GM13977 (cell line): ENCODE data around the gene CSMD2.

Experiments
- DNase-seq: peaks from one replicate; pipeline ENCODE4 v3.0.0; 2012; ENCODE audit warnings: low spot score
- in situ Hi-C: fragments of 300-500 bp; cut with MboI; formaldehyde crosslinking; loops from one replicate; pipeline ENCODE4 v1.12.0; 2022; ENCODE audit warnings: low sequenced_read_pairs, low pct_unique_long_range_greater_than_20kb, mixed read lengths, inconsistent platforms; ENCODE audit not compliant: unreplicated experiment
- TF ChIP-seq, protein P1 (sequence below): IDR thresholded peaks from 2 replicates; pipeline ENCODE4 v1.5.1; 2012; ENCODE audit warnings: mild to moderate bottlenecking, control low read depth; ENCODE audit not compliant: insufficient read depth; ENCODE audit errors: extremely low read depth, missing control alignments

The CSMD2 gene

DNA sequence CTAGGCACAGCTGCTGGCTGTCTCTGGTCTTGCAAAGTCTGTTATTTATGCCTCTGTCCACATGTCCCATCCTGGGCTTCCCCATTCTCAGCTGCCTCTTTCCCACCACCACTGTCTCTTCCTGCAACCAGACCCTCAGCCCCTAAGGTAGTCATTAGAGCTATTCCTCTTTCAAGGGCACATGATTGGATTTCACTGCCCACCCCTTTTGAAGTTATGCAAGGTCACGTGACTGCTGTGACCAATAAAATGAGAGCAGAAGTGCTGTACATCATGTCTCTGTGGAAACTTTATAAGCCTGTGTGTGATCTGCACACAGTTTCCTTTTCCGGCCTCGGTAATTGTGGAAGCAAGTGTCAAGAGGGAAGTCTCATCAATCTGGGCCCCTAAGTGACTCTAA lies 437.7 kb downstream of the CSMD2 start:
- no peak for DNase-seq
- TF ChIP-seq, protein P1, sequence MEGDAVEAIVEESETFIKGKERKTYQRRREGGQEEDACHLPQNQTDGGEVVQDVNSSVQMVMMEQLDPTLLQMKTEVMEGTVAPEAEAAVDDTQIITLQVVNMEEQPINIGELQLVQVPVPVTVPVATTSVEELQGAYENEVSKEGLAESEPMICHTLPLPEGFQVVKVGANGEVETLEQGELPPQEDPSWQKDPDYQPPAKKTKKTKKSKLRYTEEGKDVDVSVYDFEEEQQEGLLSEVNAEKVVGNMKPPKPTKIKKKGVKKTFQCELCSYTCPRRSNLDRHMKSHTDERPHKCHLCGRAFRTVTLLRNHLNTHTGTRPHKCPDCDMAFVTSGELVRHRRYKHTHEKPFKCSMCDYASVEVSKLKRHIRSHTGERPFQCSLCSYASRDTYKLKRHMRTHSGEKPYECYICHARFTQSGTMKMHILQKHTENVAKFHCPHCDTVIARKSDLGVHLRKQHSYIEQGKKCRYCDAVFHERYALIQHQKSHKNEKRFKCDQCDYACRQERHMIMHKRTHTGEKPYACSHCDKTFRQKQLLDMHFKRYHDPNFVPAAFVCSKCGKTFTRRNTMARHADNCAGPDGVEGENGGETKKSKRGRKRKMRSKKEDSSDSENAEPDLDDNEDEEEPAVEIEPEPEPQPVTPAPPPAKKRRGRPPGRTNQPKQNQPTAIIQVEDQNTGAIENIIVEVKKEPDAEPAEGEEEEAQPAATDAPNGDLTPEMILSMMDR: no peak
- in situ Hi-C loops: no loop called here

DNA sequence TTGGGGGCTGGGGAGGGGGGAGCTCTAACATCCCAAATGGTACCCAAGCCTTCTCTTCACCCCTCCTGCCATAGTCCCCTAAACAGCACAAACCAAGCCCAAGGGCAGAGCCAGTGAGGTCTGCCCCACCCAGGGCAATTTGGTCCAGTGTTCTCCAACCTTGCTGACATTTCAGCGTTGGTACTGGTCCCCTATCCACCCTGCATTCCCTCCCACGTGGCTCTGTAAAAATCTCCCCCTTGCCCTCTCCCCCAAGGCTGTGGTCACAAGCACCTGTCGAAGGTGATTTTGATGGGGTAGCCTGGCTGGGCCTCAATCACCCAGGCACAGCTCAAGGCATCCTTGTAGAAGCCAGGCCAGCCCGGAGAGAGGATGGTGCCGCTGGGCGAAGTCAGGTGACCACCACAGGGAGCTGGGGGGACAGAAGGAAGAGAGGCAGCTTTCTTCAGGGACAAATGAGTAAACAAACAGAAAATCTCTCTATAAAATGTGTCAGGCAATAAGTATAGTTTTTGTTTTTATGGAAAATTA lies 438.7 kb downstream of the CSMD2 start:
- in situ Hi-C loops: no loop called here
- no peak for DNase-seq
- TF ChIP-seq, protein P1: no peak

DNA sequence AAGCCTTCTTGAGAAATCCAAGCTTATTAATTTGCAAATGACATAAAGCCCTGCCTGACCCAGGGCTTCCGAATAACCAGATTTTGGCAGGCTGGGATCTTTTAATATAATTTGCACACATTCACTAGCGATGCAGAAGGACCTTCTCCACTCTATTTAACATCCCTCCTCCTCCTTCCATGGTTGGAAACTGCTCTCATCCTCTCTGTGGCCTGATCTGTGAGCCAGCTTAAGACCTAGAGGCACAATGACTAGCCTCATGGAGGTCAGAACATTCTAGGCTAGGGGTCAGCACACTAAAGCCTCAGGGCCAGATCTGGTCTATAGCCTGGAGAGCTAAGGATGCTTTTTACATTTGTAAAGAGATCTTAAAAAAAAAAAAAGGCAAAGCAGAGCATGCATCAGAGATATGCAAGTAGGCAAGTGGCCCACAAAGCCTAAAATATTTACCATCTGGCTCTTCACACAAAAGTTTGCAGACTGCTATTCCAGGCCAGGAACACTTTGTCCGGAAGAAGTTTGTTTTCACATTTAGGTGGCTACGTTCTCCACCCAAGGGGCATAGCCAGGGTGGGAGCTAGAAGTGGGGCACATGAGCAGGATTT lies 439.4 kb downstream of the CSMD2 start:
- in situ Hi-C loops: no loop called here
- TF ChIP-seq, protein P1: no peak
- DNase-seq: no peak

DNA sequence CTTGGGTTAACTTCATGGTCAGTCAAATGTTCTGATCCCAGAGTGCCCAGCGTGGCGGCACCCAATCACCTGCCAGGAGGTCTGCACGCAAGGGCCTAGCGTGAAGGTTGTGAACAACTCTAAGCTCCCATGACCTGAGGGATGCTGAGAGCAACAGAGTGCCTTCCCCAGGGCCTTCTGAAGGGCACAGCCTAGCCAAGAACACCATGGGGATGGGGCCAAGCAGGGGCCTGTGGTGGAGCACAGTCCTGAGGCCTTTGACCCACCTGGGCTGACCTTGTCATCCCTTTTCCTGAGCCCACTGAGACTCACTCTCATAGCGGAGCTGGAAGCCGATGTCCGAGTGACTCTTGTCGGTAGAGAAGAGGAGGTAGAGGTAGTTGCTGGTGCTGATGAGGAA lies 440.0 kb downstream of the CSMD2 start:
- no peak for DNase-seq
- TF ChIP-seq, protein P1: no peak
- in situ Hi-C loops: no loop called here

DNA sequence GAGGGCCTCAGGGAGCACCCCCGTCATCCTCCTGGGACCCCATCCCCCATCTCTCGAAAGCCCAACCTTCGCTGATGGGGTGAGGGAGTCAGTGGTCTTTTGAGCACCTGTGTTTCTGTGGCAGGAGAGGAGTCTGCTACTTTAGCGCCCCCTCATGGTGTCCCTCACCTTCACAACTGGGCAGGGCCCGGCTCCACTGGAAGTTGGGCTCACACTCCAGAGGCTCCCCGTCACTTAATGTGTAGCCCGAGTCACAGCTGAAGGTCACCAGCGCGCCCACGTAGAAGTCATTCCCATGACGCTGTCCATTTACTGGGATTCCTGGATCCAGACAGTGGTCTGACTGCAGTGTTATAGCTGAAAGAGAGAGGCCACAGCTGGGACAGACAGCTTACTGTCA lies 440.7 kb downstream of the CSMD2 start:
- in situ Hi-C loops: no loop called here
- no peak for DNase-seq
- TF ChIP-seq, protein P1: no peak

DNA sequence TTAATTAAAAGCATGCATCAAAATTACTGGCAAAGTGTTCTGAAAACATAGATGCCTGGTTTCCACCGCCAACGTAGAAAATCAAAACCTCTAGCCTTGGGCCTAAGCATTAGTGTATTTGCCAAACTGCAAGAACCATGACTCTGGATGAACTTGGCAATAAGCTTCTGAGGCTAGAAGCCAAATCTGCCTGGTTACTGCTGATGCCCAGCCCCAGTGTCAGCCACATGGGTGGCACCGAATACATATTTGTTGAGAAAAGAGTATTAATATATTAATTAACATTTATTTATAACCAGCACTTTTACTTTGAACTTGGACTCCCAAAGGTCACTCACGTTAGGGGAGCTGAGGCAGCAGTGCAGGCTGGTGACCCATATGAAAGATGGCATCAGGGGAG lies 441.8 kb downstream of the CSMD2 start:
- in situ Hi-C loops: no loop called here
- TF ChIP-seq, protein P1: no peak
- DNase-seq: no peak

DNA sequence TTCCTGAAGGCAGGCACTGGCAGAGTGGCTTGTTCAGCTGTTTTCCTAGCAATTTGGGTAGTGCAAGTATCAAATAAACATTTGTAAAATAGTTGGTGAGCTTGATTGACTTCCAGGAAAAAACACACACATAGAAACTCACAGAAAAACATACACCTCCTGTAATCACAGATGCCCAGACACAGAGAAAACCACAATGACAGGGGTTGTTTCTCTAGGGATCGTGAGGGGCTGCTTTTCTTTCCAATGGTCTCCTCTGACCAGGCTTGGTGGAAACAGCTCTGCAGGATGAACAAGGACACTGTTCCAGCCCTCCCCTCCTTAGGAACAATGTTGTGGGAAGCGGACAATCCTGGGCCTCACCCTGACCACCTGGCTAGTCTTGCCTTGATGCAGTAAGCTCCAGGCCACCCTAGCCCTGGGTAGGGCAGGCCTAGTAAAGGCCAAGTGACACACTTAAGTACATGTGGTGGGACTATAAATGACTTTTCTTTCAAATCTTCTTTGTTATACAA lies 443.7 kb downstream of the CSMD2 start:
- TF ChIP-seq, protein P1: no peak
- DNase-seq: no peak
- in situ Hi-C loops: no loop called here
